Measurements from ENCODE around the gene ICE2. TPM values are rescaled to one million over a fixed set of nuclear protein-coding genes. Genes with fewer than 3 reads are reported as not detected.
A peak's percentile ranks its signal among the peaks of the same experiment; 100 is the strongest.

ICE2 gene
- total and polyA plus RNA-seq, 2 experiments from 2014 or later = 64.2 to 64.3 TPM

DNA sequence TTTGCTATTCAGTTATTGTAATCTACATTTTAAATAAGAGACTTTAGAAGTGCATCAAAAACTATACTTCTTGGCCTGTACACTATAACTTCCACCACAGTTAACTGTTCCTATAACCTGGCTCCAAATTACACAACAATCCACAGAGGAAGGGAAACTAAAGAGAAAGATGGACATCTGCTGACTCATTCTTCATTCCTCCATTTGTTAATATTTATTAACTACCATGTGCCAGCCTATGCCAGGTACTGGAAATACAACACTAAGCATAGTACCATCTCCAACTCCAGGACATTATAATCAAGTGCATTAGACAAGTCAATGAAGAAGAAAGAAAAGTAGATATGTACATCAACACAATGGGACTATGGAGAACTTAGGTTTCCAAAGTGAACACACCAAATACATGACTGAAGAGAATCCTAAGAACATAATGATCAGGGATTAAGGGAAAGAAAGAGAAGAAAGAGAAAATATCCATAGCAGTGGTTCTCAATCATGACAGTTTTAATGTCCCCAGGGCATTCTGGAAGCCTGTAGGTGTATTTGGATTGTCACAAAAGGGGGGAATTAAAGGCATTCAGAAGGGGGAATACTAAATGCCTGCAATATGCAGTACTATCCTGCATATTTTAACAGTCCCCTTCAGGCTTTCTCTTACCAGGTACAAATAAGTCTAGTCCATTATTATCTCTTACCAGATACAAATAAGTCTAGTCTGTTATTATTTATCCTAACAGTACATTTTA lies 8.9 kb downstream of the ICE2 start:
- no peak for DNase-seq (ENCODE audit: low spot score)
- Mint-ChIP-seq H3K36me3 (ENCODE audit: low read depth) (peaks cover 59% of the 10 kb centered on the region), H3K9me3 (no peaks in the 10 kb centered on the region), H3K27me3 (ENCODE audit: insufficient read depth, low read depth, poor library complexity) (no peaks in the 10 kb centered on the region), H3K4me3 (no peak overlapping the region), H3K4me1 (no peaks in the 10 kb centered on the region; the same call in 2 of the 3 replicates), H3K27ac (peak overlapping the region; percentile 9; the same call in 1 of the 2 replicates)
- H3K4me1 ChIP-seq (ENCODE audit: insufficient read depth) = no peaks in the 10 kb centered on the region
- no peaks in the 10 kb centered on the region for H3F3A ChIP-seq (replicated peaks; ENCODE audit: low read depth)
- no peaks in the 10 kb centered on the region for H3K9me2 ChIP-seq (ENCODE audit: insufficient read depth)
- H3K27me3 ChIP-seq (ENCODE audit: insufficient read depth) = no peaks in the 10 kb centered on the region
- H3K36me3 ChIP-seq (ENCODE audit: insufficient read depth) = peaks cover 20% of the 10 kb centered on the region
- H3K4me2 ChIP-seq = no peak overlapping the region
- no peak overlapping the region for H2AFZ ChIP-seq
- H3K4me3 ChIP-seq = no peak overlapping the region
- H3K27ac ChIP-seq (ENCODE audit: low read depth) = no peak overlapping the region
- peaks cover 24% of the 10 kb centered on the region for H3K79me2 ChIP-seq (replicated peaks; ENCODE audit: insufficient read depth)
- no peak for TF ChIP-seq POLR2AphosphoS5 (IDR thresholded peaks at IDR 0.05; ENCODE audit: low read depth)
- TF ChIP-seq ZNF114 (CRISPR knock-in tag; IDR thresholded peaks at IDR 0.05) = no peak
- TF ChIP-seq NANOG (IDR thresholded peaks at IDR 0.05; ENCODE audit: borderline replicate concordance) = no peak
- no peak for TF ChIP-seq EZH2phosphoT487 (IDR thresholded peaks at IDR 0.05; ENCODE audit: unreplicated experiment)
- TF ChIP-seq JUNB (IDR thresholded peaks at IDR 0.05; ENCODE audit: unreplicated experiment) = no peak
- TF ChIP-seq CREB1 (CRISPR knock-in tag; IDR thresholded peaks at IDR 0.05; ENCODE audit: low read depth) = no peak
- TF ChIP-seq ETS1 (IDR thresholded peaks at IDR 0.05) = no peak
- no peak for TF ChIP-seq STAT1 (IDR thresholded peaks at IDR 0.05; ENCODE audit: unreplicated experiment)
- no peak for TF ChIP-seq ZNF462 (CRISPR knock-in tag; IDR thresholded peaks at IDR 0.05)
- TF ChIP-seq, protein P1, sequence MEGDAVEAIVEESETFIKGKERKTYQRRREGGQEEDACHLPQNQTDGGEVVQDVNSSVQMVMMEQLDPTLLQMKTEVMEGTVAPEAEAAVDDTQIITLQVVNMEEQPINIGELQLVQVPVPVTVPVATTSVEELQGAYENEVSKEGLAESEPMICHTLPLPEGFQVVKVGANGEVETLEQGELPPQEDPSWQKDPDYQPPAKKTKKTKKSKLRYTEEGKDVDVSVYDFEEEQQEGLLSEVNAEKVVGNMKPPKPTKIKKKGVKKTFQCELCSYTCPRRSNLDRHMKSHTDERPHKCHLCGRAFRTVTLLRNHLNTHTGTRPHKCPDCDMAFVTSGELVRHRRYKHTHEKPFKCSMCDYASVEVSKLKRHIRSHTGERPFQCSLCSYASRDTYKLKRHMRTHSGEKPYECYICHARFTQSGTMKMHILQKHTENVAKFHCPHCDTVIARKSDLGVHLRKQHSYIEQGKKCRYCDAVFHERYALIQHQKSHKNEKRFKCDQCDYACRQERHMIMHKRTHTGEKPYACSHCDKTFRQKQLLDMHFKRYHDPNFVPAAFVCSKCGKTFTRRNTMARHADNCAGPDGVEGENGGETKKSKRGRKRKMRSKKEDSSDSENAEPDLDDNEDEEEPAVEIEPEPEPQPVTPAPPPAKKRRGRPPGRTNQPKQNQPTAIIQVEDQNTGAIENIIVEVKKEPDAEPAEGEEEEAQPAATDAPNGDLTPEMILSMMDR (conservative IDR thresholded peaks at IDR 0.05; ENCODE audit: low read depth in 2 of 2) = no peak
- no peak for TF ChIP-seq EZH2 (IDR thresholded peaks at IDR 0.05; ENCODE audit: low read depth, unreplicated experiment)
- no peak for TF ChIP-seq ZNF331 (CRISPR knock-in tag; IDR thresholded peaks at IDR 0.05; ENCODE audit: low read depth)
- no peak for TF ChIP-seq REST (IDR thresholded peaks at IDR 0.05; ENCODE audit: unreplicated experiment)
- no peaks in the 10 kb centered on the region; the same call in 1 of the 2 replicates for H4K20me1 ChIP-seq (replicated peaks; ENCODE audit: insufficient read depth)
- no peak for ATAC-seq

All from GM23338 (cell line).